DND-41 (cell line): ENCODE results near the gene PTPRA.

Experiments used
- EZH2 ChIP-seq: IDR thresholded peaks from 3 replicates; pipeline ENCODE4 v1.6.1; 2012; ENCODE audit warnings: borderline replicate concordance, low read depth, mild to moderate bottlenecking, moderate library complexity, low read length, inconsistent platforms; ENCODE audit not compliant: severe bottlenecking
- TF ChIP-seq, protein P1 (sequence below): IDR thresholded peaks from 2 replicates; pipeline ENCODE4 v1.5.1; 2012; ENCODE audit warnings: borderline replicate concordance, low read length, moderate library complexity, mild to moderate bottlenecking; ENCODE audit not compliant: poor library complexity, severe bottlenecking; ENCODE audit errors: extremely low read depth

- TF ChIP-seq, protein P1, sequence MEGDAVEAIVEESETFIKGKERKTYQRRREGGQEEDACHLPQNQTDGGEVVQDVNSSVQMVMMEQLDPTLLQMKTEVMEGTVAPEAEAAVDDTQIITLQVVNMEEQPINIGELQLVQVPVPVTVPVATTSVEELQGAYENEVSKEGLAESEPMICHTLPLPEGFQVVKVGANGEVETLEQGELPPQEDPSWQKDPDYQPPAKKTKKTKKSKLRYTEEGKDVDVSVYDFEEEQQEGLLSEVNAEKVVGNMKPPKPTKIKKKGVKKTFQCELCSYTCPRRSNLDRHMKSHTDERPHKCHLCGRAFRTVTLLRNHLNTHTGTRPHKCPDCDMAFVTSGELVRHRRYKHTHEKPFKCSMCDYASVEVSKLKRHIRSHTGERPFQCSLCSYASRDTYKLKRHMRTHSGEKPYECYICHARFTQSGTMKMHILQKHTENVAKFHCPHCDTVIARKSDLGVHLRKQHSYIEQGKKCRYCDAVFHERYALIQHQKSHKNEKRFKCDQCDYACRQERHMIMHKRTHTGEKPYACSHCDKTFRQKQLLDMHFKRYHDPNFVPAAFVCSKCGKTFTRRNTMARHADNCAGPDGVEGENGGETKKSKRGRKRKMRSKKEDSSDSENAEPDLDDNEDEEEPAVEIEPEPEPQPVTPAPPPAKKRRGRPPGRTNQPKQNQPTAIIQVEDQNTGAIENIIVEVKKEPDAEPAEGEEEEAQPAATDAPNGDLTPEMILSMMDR = no peak
- no peak for TF ChIP-seq EZH2
Observed at GRCh38 chr20:3085571-3086072, 212.3 kb downstream of the PTPRA start.
